ENCODE data around the gene EGR1.
A peak's percentile ranks its signal among the peaks of the same experiment; 100 is the strongest.

The EGR1 gene

DNA sequence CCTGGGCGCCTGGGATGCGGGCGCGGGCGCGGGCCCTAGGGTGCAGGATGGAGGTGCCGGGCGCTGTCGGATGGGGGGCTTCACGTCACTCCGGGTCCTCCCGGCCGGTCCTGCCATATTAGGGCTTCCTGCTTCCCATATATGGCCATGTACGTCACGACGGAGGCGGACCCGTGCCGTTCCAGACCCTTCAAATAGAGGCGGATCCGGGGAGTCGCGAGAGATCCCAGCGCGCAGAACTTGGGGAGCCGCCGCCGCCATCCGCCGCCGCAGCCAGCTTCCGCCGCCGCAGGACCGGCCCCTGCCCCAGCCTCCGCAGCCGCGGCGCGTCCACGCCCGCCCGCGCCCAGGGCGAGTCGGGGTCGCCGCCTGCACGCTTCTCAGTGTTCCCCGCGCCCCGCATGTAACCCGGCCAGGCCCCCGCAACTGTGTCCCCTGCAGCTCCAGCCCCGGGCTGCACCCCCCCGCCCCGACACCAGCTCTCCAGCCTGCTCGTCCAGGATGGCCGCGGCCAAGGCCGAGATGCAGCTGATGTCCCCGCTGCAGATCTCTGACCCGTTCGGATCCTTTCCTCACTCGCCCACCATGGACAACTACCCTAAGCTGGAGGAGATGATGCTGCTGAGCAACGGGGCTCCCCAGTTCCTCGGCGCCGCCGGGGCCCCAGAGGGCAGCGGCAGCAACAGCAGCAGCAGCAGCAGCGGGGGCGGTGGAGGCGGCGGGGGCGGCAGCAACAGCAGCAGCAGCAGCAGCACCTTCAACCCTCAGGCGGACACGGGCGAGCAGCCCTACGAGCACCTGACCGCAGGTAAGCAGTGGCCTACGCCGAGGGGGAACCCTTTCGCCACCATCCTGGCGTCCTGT, at the start of gene EGR1:
EGR1 (plus strand) TSS at position 219 of the 864 bp plus-strand sequence; CDS start at position 502, 283 bp downstream.
- peak; percentile 98 for DNase-seq (ENCODE audit: low spot score)

GRCh38 chr5:138418444-138418843, 46.8 kb upstream of the EGR1 start:
- DNase-seq (ENCODE audit: low spot score) = no peak

DNA sequence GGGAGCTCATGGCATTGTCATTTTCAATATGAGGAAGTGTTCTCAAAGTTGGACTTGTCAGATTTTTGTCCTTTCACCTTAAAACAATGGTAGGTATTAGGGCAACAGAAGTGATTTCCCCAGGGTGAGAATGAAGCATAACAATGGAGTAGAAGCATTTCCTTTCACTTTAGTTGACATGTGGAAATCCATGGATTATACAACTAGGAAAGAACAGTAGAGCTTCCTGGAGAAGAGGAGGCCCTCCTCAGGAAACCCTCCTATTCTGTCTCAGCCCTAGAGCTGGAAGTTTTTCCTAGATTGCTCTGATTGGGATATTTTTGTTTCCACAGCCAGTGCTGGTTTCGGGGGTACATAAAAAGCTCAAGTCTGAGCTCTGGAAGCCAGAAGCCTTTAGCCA, 40.2 kb upstream of the EGR1 start:
- DNase-seq (ENCODE audit: low spot score) = no peak

GRCh38 chr5:138435943-138436342, 29.3 kb upstream of the EGR1 start:
- DNase-seq (ENCODE audit: low spot score) = no peak

- DNase-seq (ENCODE audit: low spot score) = no peak
These were observed 27.1 kb upstream of the EGR1 start for GRCh38 chr5:138438003-138438723.

- DNase-seq (ENCODE audit: low spot score) = peak; percentile 51
These were observed 26.4 kb upstream of the EGR1 start, which contains the start of gene REEP2 for GRCh38 chr5:138438724-138439476. REEP2 (plus strand) TSS chr5:138439057; CDS start chr5:138439209, 152 bp downstream.

DNA sequence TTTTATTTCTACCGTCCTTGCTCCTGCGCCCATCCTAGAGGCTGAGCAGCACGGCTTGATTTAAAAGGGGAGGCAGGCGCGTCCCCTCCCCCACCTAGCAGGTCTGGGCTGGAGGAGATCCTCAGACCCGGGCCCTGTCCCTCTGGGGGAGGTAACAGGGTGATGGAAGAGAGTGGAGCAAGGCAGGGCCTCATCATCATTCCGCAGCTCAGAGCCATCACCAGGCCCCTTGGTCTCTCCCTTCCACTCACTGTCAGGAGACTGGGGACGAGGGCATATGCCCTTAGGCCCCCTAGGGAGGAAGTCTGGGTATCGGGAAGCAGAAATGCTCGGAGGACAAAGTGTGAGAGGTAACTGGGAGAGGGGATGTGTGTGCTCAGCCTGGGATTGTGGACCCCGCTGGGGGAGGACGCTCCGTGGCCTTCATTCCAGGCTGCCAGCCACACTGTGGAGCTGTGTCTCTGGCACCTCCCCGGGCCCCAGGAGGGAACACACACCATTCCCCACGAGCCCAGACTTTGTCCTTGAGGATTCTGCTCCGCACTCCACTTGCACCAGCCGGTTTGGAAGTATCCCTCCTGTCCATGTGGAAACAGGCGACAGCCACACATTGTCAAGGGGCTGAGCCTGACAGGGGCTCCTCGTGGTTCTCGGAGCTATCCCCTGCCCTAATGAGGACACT, 25.7 kb upstream of the EGR1 start:
- DNase-seq (ENCODE audit: low spot score) = peak; percentile 56

DNA sequence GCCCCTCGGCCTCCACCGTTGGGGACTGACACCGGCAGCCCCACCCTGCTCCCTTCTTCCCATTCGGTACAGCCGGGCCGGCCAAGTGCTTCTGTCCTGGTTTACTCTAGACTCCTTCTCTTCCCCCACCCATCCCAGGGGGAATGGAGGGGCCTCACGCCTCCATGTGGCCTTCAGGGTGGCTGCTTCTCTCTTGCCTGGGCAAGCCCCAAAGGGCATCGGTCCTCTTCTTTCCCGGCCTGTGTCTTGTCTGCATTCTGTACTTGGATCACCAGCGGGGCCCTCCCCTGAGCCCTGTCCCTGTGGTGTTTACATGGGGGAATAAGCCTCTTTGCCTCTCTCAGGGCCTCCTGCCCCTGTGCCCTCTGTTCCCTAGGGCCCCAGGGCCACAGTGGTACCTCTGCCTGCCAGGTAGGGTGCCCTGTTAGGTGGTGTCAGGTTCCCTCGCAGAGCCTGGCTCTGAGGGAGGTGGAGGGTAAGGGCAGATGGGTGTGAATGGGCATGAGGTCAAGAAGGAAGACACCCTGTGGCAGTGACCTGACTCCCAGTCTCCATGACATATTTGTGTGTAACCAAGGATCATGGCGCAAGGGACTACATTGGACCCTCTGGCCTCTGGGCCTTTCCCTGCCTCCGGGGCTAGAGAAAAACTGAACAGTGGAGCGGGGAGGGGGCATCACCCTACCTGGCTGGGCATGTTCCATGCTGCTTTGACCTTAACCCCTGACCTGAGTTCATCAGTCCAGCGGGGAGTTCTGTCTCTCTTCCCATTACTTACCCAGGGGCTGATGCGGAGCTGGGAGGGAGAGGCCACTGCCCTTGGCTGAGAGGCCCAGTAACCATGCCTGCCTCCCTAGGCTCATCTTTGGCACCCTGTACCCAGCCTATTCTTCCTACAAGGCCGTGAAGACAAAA, 24.9 kb upstream of the EGR1 start:
- DNase-seq (ENCODE audit: low spot score) = no peak

DNA sequence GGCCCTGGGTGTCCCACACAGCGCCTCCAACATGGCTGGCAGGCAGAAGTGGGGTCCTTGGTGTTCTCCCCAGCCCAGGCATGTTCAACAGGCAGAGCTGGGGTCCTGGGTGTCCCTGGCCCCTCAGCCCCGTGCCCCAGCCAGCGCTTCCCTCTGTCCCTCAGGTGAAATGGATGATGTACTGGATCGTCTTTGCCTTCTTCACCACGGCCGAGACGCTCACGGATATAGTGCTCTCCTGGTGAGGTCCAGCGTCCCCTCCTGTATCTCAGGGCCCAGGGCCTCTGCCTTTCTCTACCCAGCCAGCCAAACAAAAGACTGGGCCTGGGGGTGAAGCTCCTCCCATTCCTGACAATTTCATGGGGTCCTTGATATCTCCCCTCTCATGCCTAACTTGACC, 24.1 kb upstream of the EGR1 start:
- no peak for DNase-seq (ENCODE audit: low spot score)

GRCh38 chr5:138444078-138444773, 21.1 kb upstream of the EGR1 start:
- DNase-seq (ENCODE audit: low spot score) = no peak

GRCh38 chr5:138444774-138445546, 20.3 kb upstream of the EGR1 start:
- no peak for DNase-seq (ENCODE audit: low spot score)

GRCh38 chr5:138445547-138446271, 19.6 kb upstream of the EGR1 start:
- no peak for DNase-seq (ENCODE audit: low spot score)

DNA sequence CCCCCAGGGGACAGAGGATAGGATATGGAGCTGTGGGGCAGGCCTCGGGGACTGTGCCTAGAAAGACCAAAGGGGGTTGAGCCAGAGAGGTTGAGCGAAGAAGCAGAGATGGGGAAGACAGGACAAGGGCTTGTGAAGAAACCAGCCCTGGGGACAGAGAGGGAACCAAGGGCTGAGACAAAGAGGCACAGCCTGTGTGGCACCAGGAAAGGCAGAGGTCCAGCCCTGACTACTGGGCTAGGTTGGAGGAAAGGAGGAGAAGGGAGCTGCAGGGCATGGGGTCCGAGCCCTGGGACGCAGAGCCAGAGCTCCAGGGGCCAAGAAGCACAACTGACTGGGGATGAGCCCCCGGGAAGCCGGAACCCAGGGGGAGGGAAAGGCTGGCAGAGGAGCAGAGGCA, 17.2 kb upstream of the EGR1 start:
- no peak for DNase-seq (ENCODE audit: low spot score)

- DNase-seq (ENCODE audit: low spot score) = peak; percentile 95
These were observed 16.5 kb upstream of the EGR1 start for GRCh38 chr5:138448481-138449398.

DNA sequence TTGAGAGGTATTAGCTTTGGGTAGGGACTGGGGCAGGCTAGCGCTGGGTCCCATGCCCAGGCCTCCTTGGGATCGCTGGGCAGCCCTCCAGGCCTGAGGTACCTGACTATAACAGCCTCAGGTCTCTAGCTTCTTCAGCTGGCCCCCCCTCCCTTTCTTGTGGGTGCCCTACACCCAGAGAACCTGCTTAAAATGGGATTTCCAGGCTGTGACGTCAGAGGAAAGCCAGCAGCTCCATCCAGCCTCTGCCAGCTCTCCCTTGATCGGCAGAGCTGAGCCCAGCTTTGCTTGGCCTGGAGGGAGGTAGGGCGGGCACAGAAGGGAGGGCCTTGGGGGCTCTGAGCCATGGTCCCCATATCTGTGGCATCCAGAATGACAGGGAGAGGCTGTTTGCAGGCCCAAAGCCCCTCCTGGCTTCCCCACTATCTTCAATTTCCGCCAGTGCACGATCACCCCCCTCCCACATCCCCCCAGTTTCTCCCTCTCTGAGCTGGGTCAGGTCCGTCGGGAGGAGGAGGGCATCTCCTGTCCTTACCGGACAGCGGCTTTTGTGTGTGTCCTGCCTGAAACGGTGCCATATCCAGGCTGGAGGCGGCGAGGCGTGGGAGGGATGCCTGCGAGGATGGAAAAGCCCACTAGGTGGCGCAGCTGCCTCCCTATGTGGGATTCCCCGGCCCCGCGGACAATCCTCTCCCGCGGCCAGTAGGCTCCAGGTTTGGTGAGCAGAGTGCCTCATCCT, 15.6 kb upstream of the EGR1 start:
- peak; percentile 92 for DNase-seq (ENCODE audit: low spot score)

- DNase-seq (ENCODE audit: low spot score) = no peak
These were observed 14.3 kb upstream of the EGR1 start for GRCh38 chr5:138450971-138451370.

GRCh38 chr5:138452720-138453119, 12.6 kb upstream of the EGR1 start:
- no peak for DNase-seq (ENCODE audit: low spot score)
